ENCODE measurements around the gene DIP2B.

DNA sequence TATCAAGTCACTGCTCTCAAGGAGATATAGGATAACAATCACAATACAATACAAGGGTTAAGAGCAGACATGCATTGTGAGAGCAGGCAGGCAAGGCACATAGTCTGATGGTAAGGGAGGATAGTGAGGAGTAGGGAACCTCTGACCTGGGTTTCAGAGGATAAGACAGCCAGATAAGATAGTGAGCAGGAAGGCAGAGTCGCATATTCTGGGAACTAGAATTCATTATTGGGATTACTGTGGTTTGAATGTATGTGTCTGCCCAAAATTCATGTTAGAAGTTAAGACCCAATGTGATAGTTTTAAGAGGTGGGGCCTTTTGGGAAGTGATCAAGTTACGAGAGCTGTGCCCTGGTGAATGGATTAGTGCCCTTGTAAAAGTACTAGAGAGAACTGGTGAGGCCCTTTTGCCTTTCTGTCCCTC is 244.7 kb downstream of the DIP2B start:
- TF ChIP-seq, protein P1, sequence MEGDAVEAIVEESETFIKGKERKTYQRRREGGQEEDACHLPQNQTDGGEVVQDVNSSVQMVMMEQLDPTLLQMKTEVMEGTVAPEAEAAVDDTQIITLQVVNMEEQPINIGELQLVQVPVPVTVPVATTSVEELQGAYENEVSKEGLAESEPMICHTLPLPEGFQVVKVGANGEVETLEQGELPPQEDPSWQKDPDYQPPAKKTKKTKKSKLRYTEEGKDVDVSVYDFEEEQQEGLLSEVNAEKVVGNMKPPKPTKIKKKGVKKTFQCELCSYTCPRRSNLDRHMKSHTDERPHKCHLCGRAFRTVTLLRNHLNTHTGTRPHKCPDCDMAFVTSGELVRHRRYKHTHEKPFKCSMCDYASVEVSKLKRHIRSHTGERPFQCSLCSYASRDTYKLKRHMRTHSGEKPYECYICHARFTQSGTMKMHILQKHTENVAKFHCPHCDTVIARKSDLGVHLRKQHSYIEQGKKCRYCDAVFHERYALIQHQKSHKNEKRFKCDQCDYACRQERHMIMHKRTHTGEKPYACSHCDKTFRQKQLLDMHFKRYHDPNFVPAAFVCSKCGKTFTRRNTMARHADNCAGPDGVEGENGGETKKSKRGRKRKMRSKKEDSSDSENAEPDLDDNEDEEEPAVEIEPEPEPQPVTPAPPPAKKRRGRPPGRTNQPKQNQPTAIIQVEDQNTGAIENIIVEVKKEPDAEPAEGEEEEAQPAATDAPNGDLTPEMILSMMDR (IDR thresholded peaks at IDR 0.05): no peak
- TF ChIP-seq, protein P2, sequence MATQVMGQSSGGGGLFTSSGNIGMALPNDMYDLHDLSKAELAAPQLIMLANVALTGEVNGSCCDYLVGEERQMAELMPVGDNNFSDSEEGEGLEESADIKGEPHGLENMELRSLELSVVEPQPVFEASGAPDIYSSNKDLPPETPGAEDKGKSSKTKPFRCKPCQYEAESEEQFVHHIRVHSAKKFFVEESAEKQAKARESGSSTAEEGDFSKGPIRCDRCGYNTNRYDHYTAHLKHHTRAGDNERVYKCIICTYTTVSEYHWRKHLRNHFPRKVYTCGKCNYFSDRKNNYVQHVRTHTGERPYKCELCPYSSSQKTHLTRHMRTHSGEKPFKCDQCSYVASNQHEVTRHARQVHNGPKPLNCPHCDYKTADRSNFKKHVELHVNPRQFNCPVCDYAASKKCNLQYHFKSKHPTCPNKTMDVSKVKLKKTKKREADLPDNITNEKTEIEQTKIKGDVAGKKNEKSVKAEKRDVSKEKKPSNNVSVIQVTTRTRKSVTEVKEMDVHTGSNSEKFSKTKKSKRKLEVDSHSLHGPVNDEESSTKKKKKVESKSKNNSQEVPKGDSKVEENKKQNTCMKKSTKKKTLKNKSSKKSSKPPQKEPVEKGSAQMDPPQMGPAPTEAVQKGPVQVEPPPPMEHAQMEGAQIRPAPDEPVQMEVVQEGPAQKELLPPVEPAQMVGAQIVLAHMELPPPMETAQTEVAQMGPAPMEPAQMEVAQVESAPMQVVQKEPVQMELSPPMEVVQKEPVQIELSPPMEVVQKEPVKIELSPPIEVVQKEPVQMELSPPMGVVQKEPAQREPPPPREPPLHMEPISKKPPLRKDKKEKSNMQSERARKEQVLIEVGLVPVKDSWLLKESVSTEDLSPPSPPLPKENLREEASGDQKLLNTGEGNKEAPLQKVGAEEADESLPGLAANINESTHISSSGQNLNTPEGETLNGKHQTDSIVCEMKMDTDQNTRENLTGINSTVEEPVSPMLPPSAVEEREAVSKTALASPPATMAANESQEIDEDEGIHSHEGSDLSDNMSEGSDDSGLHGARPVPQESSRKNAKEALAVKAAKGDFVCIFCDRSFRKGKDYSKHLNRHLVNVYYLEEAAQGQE (IDR thresholded peaks at IDR 0.05; ENCODE audit: insufficient read depth in 1 of 2, low read depth in 2 of 2, low read length in 1 of 2): no peak
- no peak for TF ChIP-seq POLR2AphosphoS5 (IDR thresholded peaks at IDR 0.05; ENCODE audit: low read depth, low read length)
- TF ChIP-seq TCF7L2 (IDR thresholded peaks at IDR 0.05; ENCODE audit: low read depth, low read length): no peak

All from Panc1 (cell line).